H1 (cell line): ENCODE data around the gene INPP4A. TPM values are rescaled to one million over a fixed set of nuclear protein-coding genes. Genes with fewer than 3 reads are reported as not detected.

Experiments used
- CTCF ChIA-PET: fragments of 300-600 bp; sonication (Branson Sonifier 250); formaldehyde crosslinking; loops from one replicate; lab custom pipeline; 2021; ENCODE audit not compliant: partially characterized antibody; lab: Charles Lee
- POLR2A ChIA-PET: fragments of 300-600 bp; sonication (Branson Sonifier 250); formaldehyde crosslinking; loops from one replicate; lab custom pipeline; 2021; ENCODE audit warnings: inconsistent platforms; ENCODE audit not compliant: partially characterized antibody; lab: Charles Lee
- DNase-seq, 2 experiments: peaks; one replicate each; pipeline versions ENCODE4 v3.0.0 to v3.0.0-alpha.2; 2010 to 2022; ENCODE audit warnings: low spot score in 2 of 2, low read depth in 1 of 2, mixed read lengths in 1 of 2
- FAIRE-seq: peaks from 2 replicates; lab custom pipeline; 2011; peaks lifted over from hg19 to GRCh38; lab: Jason Lieb, UNC
- H2AFZ ChIP-seq: 2 replicates; pipeline ENCODE4 v1.8.1; 2012; ENCODE audit warnings: low read length, inconsistent platforms
- H2AK5ac ChIP-seq: 2 replicates; pipeline ENCODE4 v1.6.1; 2013; ENCODE audit warnings: low read depth, low read length
- H2BK120ac ChIP-seq: replicated peaks from 2 replicates; pipeline ENCODE3; 2013; ENCODE audit warnings: low read depth, low read length, inconsistent platforms
- H2BK12ac ChIP-seq: 2 replicates; pipeline ENCODE4 v1.6.1; 2013; ENCODE audit warnings: low read depth, low read length
- H2BK15ac ChIP-seq: 2 replicates; pipeline ENCODE4 v1.6.1; 2013; ENCODE audit warnings: low read length
- H2BK20ac ChIP-seq: 2 replicates; pipeline ENCODE4 v1.6.1; 2013; ENCODE audit warnings: low read length
- H2BK5ac ChIP-seq: 2 replicates; pipeline ENCODE4 v1.6.1; 2013; ENCODE audit warnings: low read depth, low read length
- H3K14ac ChIP-seq: 2 replicates; pipeline ENCODE4 v1.6.1; 2013; ENCODE audit warnings: inconsistent platforms; ENCODE audit not compliant: insufficient read length
- H3K18ac ChIP-seq: 2 replicates; pipeline ENCODE4 v1.6.1; 2013; ENCODE audit warnings: low read length; ENCODE audit errors: extremely low read depth
- H3K23ac ChIP-seq: 2 replicates; pipeline ENCODE4 v1.6.1; 2013; ENCODE audit warnings: inconsistent platforms; ENCODE audit not compliant: insufficient read length
- H3K23me2 ChIP-seq: 2 replicates; pipeline ENCODE4 v1.6.1; 2013; ENCODE audit warnings: low read depth, low read length
- H3K27ac ChIP-seq: 2 replicates; pipeline ENCODE4 v1.6.1; 2011; ENCODE audit warnings: low read depth, low read length, inconsistent platforms
- H3K27me3 ChIP-seq, 4 experiments: replicated peaks in 1 of 4; 1 replicate in 1 of 4; 2 replicates in 3 of 4; pipeline versions ENCODE4 v1.6.1 to v1.8.1; 2011 to 2013; ENCODE audit warnings: low read length in 3 of 4, mild to moderate bottlenecking in 3 of 4, inconsistent platforms in 2 of 4, mixed read lengths in 2 of 4, moderate library complexity in 1 of 4; ENCODE audit not compliant: control insufficient read depth in 3 of 4, insufficient read depth in 3 of 4; ENCODE audit errors: extremely low read depth in 1 of 4
- H3K36me3 ChIP-seq, 4 experiments: 2 replicates each; pipeline versions ENCODE4 v1.6.1 to v1.8.1; 2011 to 2013; ENCODE audit warnings: mild to moderate bottlenecking in 4 of 4, low read length in 3 of 4, moderate library complexity in 2 of 4, control low read depth in 1 of 4, inconsistent platforms in 1 of 4; ENCODE audit not compliant: insufficient read depth in 4 of 4, control insufficient read depth in 2 of 4
- H3K4ac ChIP-seq: replicated peaks from 2 replicates; pipeline ENCODE3; 2013; ENCODE audit warnings: low read length, low read depth, mixed read lengths, inconsistent platforms; ENCODE audit not compliant: insufficient read length
- H3K4me1 ChIP-seq, 4 experiments: replicated peaks in 1 of 4; 1 replicate in 1 of 4; 2 replicates in 3 of 4; pipeline versions ENCODE4 v1.6.1 to v1.8.1; 2011 to 2013; ENCODE audit warnings: low read length in 3 of 4, inconsistent platforms in 2 of 4, mixed read lengths in 1 of 4; ENCODE audit not compliant: insufficient read depth in 4 of 4, control insufficient read depth in 3 of 4
- H3K4me2 ChIP-seq, 2 experiments: 2 replicates each; pipeline versions ENCODE4 v1.6.1 to v1.8.1; 2011 to 2013; ENCODE audit warnings: low read depth in 2 of 2, low read length in 2 of 2, control low read depth in 1 of 2, inconsistent platforms in 1 of 2, mild to moderate bottlenecking in 1 of 2; ENCODE audit not compliant: insufficient read depth in 1 of 2
- H3K4me3 ChIP-seq, 4 experiments: fragments of 200-600, 300-600 bp in 1 of 4; sonication (generic), shearing (Covaris generic), sonication (Bioruptor Twin) in 1 of 4; 2 replicates each; pipeline versions ENCODE4 v1.5.1 to v1.8.1; 2011 to 2016; ENCODE audit warnings: low read length in 4 of 4, low read depth in 3 of 4, control low read depth in 2 of 4, inconsistent platforms in 2 of 4, mild to moderate bottlenecking in 2 of 4, mixed read lengths in 1 of 4, moderate library complexity in 1 of 4; ENCODE audit not compliant: insufficient read depth in 2 of 4; ENCODE audit errors: extremely low read depth in 1 of 4
- H3K56ac ChIP-seq: replicated peaks from 2 replicates; pipeline ENCODE3; 2013; ENCODE audit warnings: low read depth, mild to moderate bottlenecking, mixed read lengths, low read length, inconsistent platforms; ENCODE audit not compliant: insufficient read length
- H3K79me1 ChIP-seq: 2 replicates; pipeline ENCODE4 v1.6.1; 2013; ENCODE audit warnings: low read depth, low read length, control low read depth
- H3K79me2 ChIP-seq, 2 experiments: 2 replicates each; pipeline versions ENCODE4 v1.6.1 to v1.8.1; 2012 to 2013; ENCODE audit warnings: low read length in 2 of 2, mild to moderate bottlenecking in 2 of 2, inconsistent platforms in 1 of 2; ENCODE audit not compliant: insufficient read depth in 2 of 2, control insufficient read depth in 1 of 2
- H3K9ac ChIP-seq, 4 experiments: replicated peaks in 1 of 4; 1 replicate in 1 of 4; 2 replicates in 3 of 4; pipeline versions ENCODE4 v1.6.1 to v1.8.1; 2011 to 2013; ENCODE audit warnings: low read depth in 3 of 4, low read length in 3 of 4, control low read depth in 2 of 4, mild to moderate bottlenecking in 2 of 4, moderate library complexity in 2 of 4, inconsistent platforms in 1 of 4; ENCODE audit errors: extremely low read depth in 1 of 4
- H3K9me3 ChIP-seq, 2 experiments: 2 replicates each; pipeline versions ENCODE4 v1.6.1 to v1.8.1; 2012 to 2013; ENCODE audit warnings: mild to moderate bottlenecking in 2 of 2, moderate library complexity in 2 of 2, control low read depth in 1 of 2, inconsistent platforms in 1 of 2, low read depth in 1 of 2, low read length in 1 of 2, mixed read lengths in 1 of 2; ENCODE audit not compliant: insufficient read depth in 2 of 2
- H4K20me1 ChIP-seq, 2 experiments: replicated peaks in 1 of 2; 2 replicates each; pipeline versions ENCODE3 to v1.8.1; 2011 to 2013; ENCODE audit warnings: inconsistent platforms in 2 of 2, low read length in 2 of 2, mild to moderate bottlenecking in 1 of 2; ENCODE audit not compliant: insufficient read depth in 2 of 2, control insufficient read depth in 1 of 2
- H4K5ac ChIP-seq: 2 replicates; pipeline ENCODE4 v1.6.1; 2013; ENCODE audit warnings: low read length, low read depth, mixed read lengths, inconsistent platforms; ENCODE audit not compliant: insufficient read length
- H4K8ac ChIP-seq: 2 replicates; pipeline ENCODE4 v1.8.0; 2013; ENCODE audit warnings: mild to moderate bottlenecking, moderate library complexity, low read length, inconsistent platforms; ENCODE audit not compliant: insufficient read depth; ENCODE audit errors: extremely low read depth
- H4K91ac ChIP-seq: replicated peaks from 2 replicates; pipeline ENCODE3; 2013; ENCODE audit warnings: low read length, mixed read lengths, inconsistent platforms; ENCODE audit not compliant: insufficient read length
- HDAC2 ChIP-seq, 2 experiments: fragments of 300-600 bp in 1 of 2; sonication (generic) in 1 of 2; IDR thresholded peaks; 2 replicates each; pipeline ENCODE4 v1.6.1; 2011 to 2012; ENCODE audit warnings: low read depth in 2 of 2, low read length in 2 of 2, mild to moderate bottlenecking in 2 of 2, moderate library complexity in 2 of 2, borderline replicate concordance in 1 of 2, inconsistent platforms in 1 of 2
- MAFK ChIP-seq: IDR thresholded peaks from 2 replicates; pipeline ENCODE4 v1.6.1; 2012; ENCODE audit warnings: low read depth, mild to moderate bottlenecking, improper control_type of control experiment, low read length
- RNF2 ChIP-seq: fragments of 200-900, 300-1000 bp; sonication (generic); IDR thresholded peaks from 2 replicates; pipeline ENCODE4 v1.7.1; 2016; ENCODE audit warnings: borderline replicate concordance, low read depth, mild to moderate bottlenecking, antibody characterized with exemption, low read length; ENCODE audit not compliant: poor library complexity, severe bottlenecking; ENCODE audit errors: missing control alignments
- WGBS, 2 experiments: shearing (Covaris generic) in 1 of 2; methylation state at CpG; one replicate each; pipeline versions ENCODE4 v1.1.6 to v1.1.7; 2013 to 2015; ENCODE audit warnings: low lambda C conversion rate in 2 of 2, mixed read lengths in 2 of 2, inconsistent platforms in 1 of 2, low coverage in 1 of 2, missing lambda C conversion rate in 1 of 2; ENCODE audit not compliant: insufficient replicate concordance in 2 of 2, insufficient coverage in 1 of 2, insufficient read length in 1 of 2; ENCODE audit errors: extremely low coverage in 1 of 2, missing lambda C conversion rate in 1 of 2; 5-methylcytosine and 5-hydroxymethylcytosine counted together
- polyA plus RNA-seq, 7 experiments: library from polyadenylated mRNA; depleted of rRNA in 3 of 7; stranded (reverse) in 5 of 7; unstranded in 2 of 7; fragments of >200 nt in 5 of 7; fragments of 200-250 nt in 2 of 7; gene quantifications; 1 replicate in 5 of 7; 2 replicates in 1 of 7; 4 replicates in 1 of 7; pipeline versions ENCODE4 v1.2.1 to v1.2.3, GENCODE V29; 2011 to 2013; ENCODE audit warnings: missing spikeins in 2 of 7, mixed read lengths in 2 of 7
- total RNA-seq: library from RNA; stranded (reverse); fragmentation: NEBNext Ultra II Directional; extraction: Animal tissue kit (Norgen Biotek cat#: 25700); gene quantifications from 2 replicates; pipeline ENCODE4 v1.2.1, GENCODE V29; 2021
- TF ChIP-seq, protein P1 (sequence below), 3 experiments: IDR thresholded peaks; 1 replicate in 2 of 3; 2 replicates in 1 of 3; pipeline versions ENCODE4 v1.5.1 to v1.6.1; 2011; ENCODE audit warnings: low read length in 3 of 3, mild to moderate bottlenecking in 3 of 3, inconsistent platforms in 2 of 3, low read depth in 1 of 3, moderate library complexity in 1 of 3; ENCODE audit not compliant: insufficient read depth in 1 of 3; ENCODE audit errors: control extremely low read depth in 1 of 3

INPP4A gene
- total and polyA plus RNA-seq, 2 of the 8 experiments (the other 6 are each of a cell fraction or from before 2014, with no cell fraction given) = 25.6 to 34.3 TPM

- H2BK15ac ChIP-seq = no peak overlapping the region
- H3K56ac ChIP-seq = no peak overlapping the region
- H2AFZ ChIP-seq = no peak overlapping the region
- no peak overlapping the region for H2BK5ac ChIP-seq
- H2BK12ac ChIP-seq = no peak overlapping the region
- H4K8ac ChIP-seq = no peak overlapping the region
- peaks cover 17% of the 10 kb centered on the region for H3K79me1 ChIP-seq
- H3K18ac ChIP-seq = no peak overlapping the region
- H3K9me3 ChIP-seq = no peaks in the 10 kb centered on the region
- H3K79me2 ChIP-seq = peaks cover 13 to 84% of the 10 kb centered on the region in 2 experiments
- no peak for FAIRE-seq
- no peak overlapping the region for H3K27ac ChIP-seq
- H4K91ac ChIP-seq = no peak overlapping the region
- peaks cover 5 to 44% (median 27%) of the 10 kb centered on the region in 4 experiments for H3K4me1 ChIP-seq
- no peak overlapping the region for H3K4me2 ChIP-seq
- peaks cover 8% of the 10 kb centered on the region for H3K23me2 ChIP-seq
- POLR2A ChIA-PET = no interaction called here
- DNase-seq = no peak
- no peak overlapping the region for H3K4ac ChIP-seq
- peaks cover 7 to 25% of the 10 kb centered on the region in 2 experiments for H4K20me1 ChIP-seq
- no peak overlapping the region for H3K9ac ChIP-seq
- no peaks in the 10 kb centered on the region for H3K36me3 ChIP-seq
- H4K5ac ChIP-seq = no peak overlapping the region
- no peak overlapping the region for H2AK5ac ChIP-seq
- H3K27me3 ChIP-seq = no peaks in the 10 kb centered on the region
- 89% methylated on average over 9 of the region's 10 CpGs; no CpG with 5 or more reads in 1 of the 2 experiments for WGBS, 2 experiments
- CTCF ChIA-PET = no interaction called here
- no peak overlapping the region for H2BK120ac ChIP-seq
- no peak overlapping the region for H3K4me3 ChIP-seq
- TF ChIP-seq MAFK (no peak), RNF2 (no peak), HDAC2 (IDR thresholded peaks at IDR 0.05; ENCODE audit: borderline replicate concordance in 1 of 2, low read depth in 2 of 2, low read length in 2 of 2) (no peak)
- TF ChIP-seq, protein P1, sequence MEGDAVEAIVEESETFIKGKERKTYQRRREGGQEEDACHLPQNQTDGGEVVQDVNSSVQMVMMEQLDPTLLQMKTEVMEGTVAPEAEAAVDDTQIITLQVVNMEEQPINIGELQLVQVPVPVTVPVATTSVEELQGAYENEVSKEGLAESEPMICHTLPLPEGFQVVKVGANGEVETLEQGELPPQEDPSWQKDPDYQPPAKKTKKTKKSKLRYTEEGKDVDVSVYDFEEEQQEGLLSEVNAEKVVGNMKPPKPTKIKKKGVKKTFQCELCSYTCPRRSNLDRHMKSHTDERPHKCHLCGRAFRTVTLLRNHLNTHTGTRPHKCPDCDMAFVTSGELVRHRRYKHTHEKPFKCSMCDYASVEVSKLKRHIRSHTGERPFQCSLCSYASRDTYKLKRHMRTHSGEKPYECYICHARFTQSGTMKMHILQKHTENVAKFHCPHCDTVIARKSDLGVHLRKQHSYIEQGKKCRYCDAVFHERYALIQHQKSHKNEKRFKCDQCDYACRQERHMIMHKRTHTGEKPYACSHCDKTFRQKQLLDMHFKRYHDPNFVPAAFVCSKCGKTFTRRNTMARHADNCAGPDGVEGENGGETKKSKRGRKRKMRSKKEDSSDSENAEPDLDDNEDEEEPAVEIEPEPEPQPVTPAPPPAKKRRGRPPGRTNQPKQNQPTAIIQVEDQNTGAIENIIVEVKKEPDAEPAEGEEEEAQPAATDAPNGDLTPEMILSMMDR (IDR thresholded peaks at IDR 0.05; ENCODE audit: control extremely low read depth in 1 of 3, insufficient read depth in 1 of 3, low read depth in 1 of 3, low read length in 3 of 3) = no peak
- H3K14ac ChIP-seq = no peak overlapping the region
- H2BK20ac ChIP-seq = no peak overlapping the region
- no peak overlapping the region for H3K23ac ChIP-seq
Measured at GRCh38 chr2:98448441-98449145, 3.9 kb downstream of the INPP4A start.
